ENCODE measurements around the gene FGFR3. TPM values are rescaled to one million over a fixed set of nuclear protein-coding genes. Genes with fewer than 3 reads are reported as not detected.

Gene FGFR3
- total RNA-seq, 2 experiments from 2014 or later: 0.07 to 1.0 TPM

- Mint-ChIP-seq H3K27me3 (peaks cover 19% of the 10 kb centered on the region), H3K27ac (no peak overlapping the region), H3K4me1 (ENCODE audit: low read depth) (no peaks in the 10 kb centered on the region), H3K9me3 (no peaks in the 10 kb centered on the region), H3K4me3 (no peak overlapping the region), H3K36me3 (ENCODE audit: low read depth) (no peaks in the 10 kb centered on the region)
- intact Hi-C loops (cut with micrococcal nuclease): no loop called here
- DNase-seq (no peak), ATAC-seq (no peak)
- TF ChIP-seq CTCF (IDR thresholded peaks at IDR 0.05): no peak
- POLR2A ChIA-PET: no interaction called here
- CTCF ChIA-PET: interaction anchor here (1.3 kb wide), 1 partner anchor 14 kb away, joined by 3 read pairs; no protein-coding TSS in a partner anchor
Observed at GRCh38 chr4:1766106-1767060, 26.7 kb upstream of the FGFR3 start.

GRCh38 chr4:1767061-1767769 lies 25.9 kb upstream of the FGFR3 start:
- no peak for TF ChIP-seq CTCF (IDR thresholded peaks at IDR 0.05)
- Mint-ChIP-seq H3K36me3 (ENCODE audit: low read depth) (no peaks in the 10 kb centered on the region), H3K4me1 (ENCODE audit: low read depth) (peaks cover 3% of the 10 kb centered on the region), H3K27me3 (peaks cover 19% of the 10 kb centered on the region), H3K9me3 (no peaks in the 10 kb centered on the region), H3K4me3 (no peak overlapping the region), H3K27ac (no peak overlapping the region)
- intact Hi-C loops (cut with micrococcal nuclease): no loop called here
- ChIA-PET CTCF (interaction anchor here (1.0 to 1.4 kb wide), 6 partner anchors 10 to 132 kb away, joined by 3 to 7 read pairs (median 5); no protein-coding TSS in a partner anchor), POLR2A (no interaction called here)
- no peak for DNase-seq
- no peak for ATAC-seq

- peak; percentile 21 for TF ChIP-seq CTCF (IDR thresholded peaks at IDR 0.05)
- H3K27me3 Mint-ChIP-seq: peaks cover 17% of the 10 kb centered on the region
- no peaks in the 10 kb centered on the region for H3K36me3 Mint-ChIP-seq (ENCODE audit: low read depth)
- H3K4me1 Mint-ChIP-seq (ENCODE audit: low read depth): peaks cover 3% of the 10 kb centered on the region
- CTCF ChIA-PET: interaction anchor here (1.0 to 1.4 kb wide), 6 partner anchors 9 to 132 kb away, joined by 3 to 7 read pairs (median 5); no protein-coding TSS in a partner anchor
- no peaks in the 10 kb centered on the region for H3K9me3 Mint-ChIP-seq
- intact Hi-C loops (cut with micrococcal nuclease): no loop called here
- no peak overlapping the region for H3K27ac Mint-ChIP-seq
- DNase-seq (peak; percentile 49), ATAC-seq (peak; percentile 40)
- H3K4me3 Mint-ChIP-seq: peak overlapping the region; percentile 19
- POLR2A ChIA-PET: no interaction called here
Observed at GRCh38 chr4:1767770-1768366, 25.2 kb upstream of the FGFR3 start.

GRCh38 chr4:1768367-1769034 lies 24.6 kb upstream of the FGFR3 start:
- Mint-ChIP-seq H3K4me1 (ENCODE audit: low read depth) (peaks cover 3% of the 10 kb centered on the region), H3K36me3 (ENCODE audit: low read depth) (no peaks in the 10 kb centered on the region), H3K9me3 (no peaks in the 10 kb centered on the region), H3K27me3 (peaks cover 16% of the 10 kb centered on the region), H3K27ac (no peak overlapping the region), H3K4me3 (peak overlapping the region; percentile 19)
- CTCF ChIA-PET: interaction anchor here (1.0 to 1.4 kb wide), 6 partner anchors 9 to 131 kb away, joined by 3 to 7 read pairs (median 5); no protein-coding TSS in a partner anchor
- POLR2A ChIA-PET: no interaction called here
- no peak for ATAC-seq
- DNase-seq: no peak
- intact Hi-C loops (cut with micrococcal nuclease): no loop called here
- TF ChIP-seq CTCF (IDR thresholded peaks at IDR 0.05): no peak
